Activated CD4-positive, CD25-positive, alpha-beta regulatory T cell treated with anti-CD3 and anti-CD28 coated beads, Interleukin-2, amount 50 U/mL, for 72 hours (primary cell): ENCODE data around the gene PLEKHG7.
"Not testable (repeated sequence)": the region's sequence is repeated elsewhere in the genome, so short reads cannot be mapped to it uniquely, and the experiment has no call there.

ENCODE experiments used
- DNase-seq: peaks from one replicate; pipeline ENCODE4 v3.0.0; 2021

Gene PLEKHG7

GRCh38 chr12:92702754-92703679 is at the start of gene PLEKHG7:
PLEKHG7 (plus strand) TSS chr12:92702989; CDS start chr12:92706632, 3,643 bp downstream.
- DNase-seq: no peak

GRCh38 chr12:92654256-92654655 is 48.5 kb upstream of the PLEKHG7 start:
- not testable (repeated sequence) for DNase-seq

GRCh38 chr12:92654929-92655328 is 47.9 kb upstream of the PLEKHG7 start:
- DNase-seq: no peak

GRCh38 chr12:92656911-92657310 is 45.9 kb upstream of the PLEKHG7 start:
- DNase-seq: no peak

- no peak for DNase-seq
These were observed 45.0 kb upstream of the PLEKHG7 start for GRCh38 chr12:92657770-92658169.

- no peak for DNase-seq
These were observed 44.2 kb upstream of the PLEKHG7 start for GRCh38 chr12:92658611-92659010.

GRCh38 chr12:92661269-92661668 is 41.5 kb upstream of the PLEKHG7 start:
- DNase-seq: no peak

- no peak for DNase-seq
These were observed 37.3 kb upstream of the PLEKHG7 start for GRCh38 chr12:92665496-92665895.

GRCh38 chr12:92668739-92669138 is 34.0 kb upstream of the PLEKHG7 start:
- no peak for DNase-seq

- DNase-seq: not testable (repeated sequence)
These were observed 31.3 kb upstream of the PLEKHG7 start for GRCh38 chr12:92671524-92671923.

GRCh38 chr12:92673756-92674155 is 29.0 kb upstream of the PLEKHG7 start:
- DNase-seq: no peak

- DNase-seq: no peak
These were observed 28.3 kb upstream of the PLEKHG7 start for GRCh38 chr12:92674500-92674899.

GRCh38 chr12:92675092-92675865 is 27.5 kb upstream of the PLEKHG7 start:
- no peak for DNase-seq

GRCh38 chr12:92676710-92677109 is 26.1 kb upstream of the PLEKHG7 start:
- no peak for DNase-seq

GRCh38 chr12:92690601-92691000 is 12.2 kb upstream of the PLEKHG7 start:
- no peak for DNase-seq

- no peak for DNase-seq
These were observed 7.7 kb upstream of the PLEKHG7 start for GRCh38 chr12:92695056-92695455.

- no peak for DNase-seq
These were observed 7.2 kb upstream of the PLEKHG7 start for GRCh38 chr12:92695577-92695976.

- no peak for DNase-seq
These were observed 6.6 kb upstream of the PLEKHG7 start for GRCh38 chr12:92696216-92696615.

- no peak for DNase-seq
These were observed 4.3 kb upstream of the PLEKHG7 start for GRCh38 chr12:92698474-92698873.

GRCh38 chr12:92701441-92701840 is 1.3 kb upstream of the PLEKHG7 start:
- DNase-seq: no peak

- DNase-seq: no peak
These were observed 997 bp downstream of the PLEKHG7 start for GRCh38 chr12:92703786-92704185.

GRCh38 chr12:92706594-92706993 is 3.8 kb downstream of the PLEKHG7 start:
- no peak for DNase-seq

GRCh38 chr12:92707926-92708325 is 5.1 kb downstream of the PLEKHG7 start:
- no peak for DNase-seq

GRCh38 chr12:92715625-92716024 is 12.8 kb downstream of the PLEKHG7 start:
- no peak for DNase-seq
